ENCODE data around the gene SLC25A5. TPM values are rescaled to one million over a fixed set of nuclear protein-coding genes. Genes with fewer than 3 reads are reported as not detected.
"Not testable (repeated sequence)": the region's sequence is repeated elsewhere in the genome, so short reads cannot be mapped to it uniquely, and the experiment has no call there.

The SLC25A5 gene
- total RNA-seq, 1 donor from 2014 or later: 403 TPM

DNA sequence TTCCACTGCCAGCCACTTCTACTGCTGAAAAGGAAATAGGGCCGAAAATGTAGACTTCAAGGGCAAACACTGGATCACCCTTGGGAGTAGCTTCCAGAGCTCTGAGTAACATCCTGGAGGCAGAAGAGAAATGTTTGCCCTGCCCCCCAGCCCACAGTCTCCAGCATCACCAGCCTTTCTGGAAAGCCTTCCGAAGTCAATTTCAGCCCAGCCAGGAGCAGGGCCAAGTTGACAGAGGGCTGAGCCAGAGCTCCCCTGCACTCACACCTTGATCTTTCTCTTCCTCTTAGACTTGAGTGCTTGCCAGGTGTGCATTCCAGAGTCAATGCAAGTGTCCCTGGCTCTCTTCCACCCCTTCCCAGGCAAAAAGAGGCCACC, 35.2 kb downstream of the SLC25A5 start:
- Mint-ChIP-seq H3K27ac (ENCODE audit: unreplicated experiment) (peak overlapping the region; percentile 6), H3K27me3 (ENCODE audit: low read depth) (no peaks in the 10 kb centered on the region), H3K36me3 (ENCODE audit: low read depth) (no peaks in the 10 kb centered on the region), H3K4me1 (peaks cover 6% of the 10 kb centered on the region), H3K4me3 (no peak overlapping the region), H3K9me3 (no peaks in the 10 kb centered on the region)
- no peak for TF ChIP-seq CTCF (conservative IDR thresholded peaks at IDR 0.05)
- DNase-seq (ENCODE audit: low read depth, low spot score): no peak

DNA sequence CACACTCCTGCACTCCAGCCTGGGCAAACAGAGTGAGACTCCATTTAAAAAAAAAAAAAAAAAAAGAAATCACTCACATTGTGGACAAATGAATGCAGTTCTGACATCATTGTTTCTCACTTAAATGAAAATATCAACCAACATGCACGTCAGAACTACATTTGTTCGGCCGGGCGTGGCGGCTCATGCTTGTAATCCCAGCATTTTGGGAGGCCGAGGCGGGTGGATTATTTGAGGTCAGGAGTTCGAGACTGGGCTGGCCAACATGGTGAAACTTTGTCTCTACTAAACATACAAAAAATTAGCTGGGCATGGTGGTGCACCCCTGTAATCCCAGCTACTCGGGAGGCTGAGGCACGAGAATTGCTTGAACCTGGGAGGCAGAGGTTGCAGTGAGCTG, 36.9 kb downstream of the SLC25A5 start:
- DNase-seq (ENCODE audit: low read depth, low spot score); H3K4me3 Mint-ChIP-seq; H3K9me3 Mint-ChIP-seq; H3K36me3 Mint-ChIP-seq (ENCODE audit: low read depth); H3K4me1 Mint-ChIP-seq; H3K27ac Mint-ChIP-seq (ENCODE audit: unreplicated experiment); H3K27me3 Mint-ChIP-seq (ENCODE audit: low read depth): not testable (repeated sequence)

GRCh38 chrX:119505945-119506344, 37.7 kb downstream of the SLC25A5 start:
- no peaks in the 10 kb centered on the region for H3K27me3 Mint-ChIP-seq (ENCODE audit: low read depth)
- H3K9me3 Mint-ChIP-seq: no peaks in the 10 kb centered on the region
- H3K27ac Mint-ChIP-seq (ENCODE audit: unreplicated experiment): no peak overlapping the region
- H3K4me1 Mint-ChIP-seq: peaks cover 6% of the 10 kb centered on the region
- no peak overlapping the region for H3K4me3 Mint-ChIP-seq
- no peak for TF ChIP-seq CTCF (conservative IDR thresholded peaks at IDR 0.05)
- DNase-seq (ENCODE audit: low read depth, low spot score): no peak
- no peaks in the 10 kb centered on the region for H3K36me3 Mint-ChIP-seq (ENCODE audit: low read depth)

DNA sequence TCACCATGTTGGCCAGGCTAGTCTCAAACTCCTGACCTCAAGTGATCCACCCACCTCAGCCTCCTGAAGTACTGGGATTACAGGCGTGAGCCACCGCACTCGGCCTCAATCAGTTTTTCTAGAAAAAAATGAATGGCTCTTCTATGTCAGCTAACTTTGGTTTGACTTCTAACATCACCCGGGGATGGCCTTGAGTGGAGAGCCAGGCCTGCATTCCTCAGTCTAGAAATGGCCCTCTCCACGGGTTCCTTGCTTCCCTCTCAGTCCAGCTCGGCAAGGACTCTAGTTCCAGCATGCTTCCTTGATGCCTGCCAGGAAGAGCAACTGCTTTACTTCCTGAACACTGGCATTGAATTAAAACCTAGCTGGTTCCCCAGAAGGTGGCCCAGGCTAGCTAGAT, 39.0 kb downstream of the SLC25A5 start:
- Mint-ChIP-seq H3K4me1 (peaks cover 6% of the 10 kb centered on the region), H3K36me3 (ENCODE audit: low read depth) (no peaks in the 10 kb centered on the region), H3K27ac (ENCODE audit: unreplicated experiment) (no peak overlapping the region), H3K27me3 (ENCODE audit: low read depth) (no peaks in the 10 kb centered on the region), H3K4me3 (no peak overlapping the region), H3K9me3 (no peaks in the 10 kb centered on the region)
- DNase-seq (ENCODE audit: low read depth, low spot score): no peak
- no peak for TF ChIP-seq CTCF (conservative IDR thresholded peaks at IDR 0.05)

DNA sequence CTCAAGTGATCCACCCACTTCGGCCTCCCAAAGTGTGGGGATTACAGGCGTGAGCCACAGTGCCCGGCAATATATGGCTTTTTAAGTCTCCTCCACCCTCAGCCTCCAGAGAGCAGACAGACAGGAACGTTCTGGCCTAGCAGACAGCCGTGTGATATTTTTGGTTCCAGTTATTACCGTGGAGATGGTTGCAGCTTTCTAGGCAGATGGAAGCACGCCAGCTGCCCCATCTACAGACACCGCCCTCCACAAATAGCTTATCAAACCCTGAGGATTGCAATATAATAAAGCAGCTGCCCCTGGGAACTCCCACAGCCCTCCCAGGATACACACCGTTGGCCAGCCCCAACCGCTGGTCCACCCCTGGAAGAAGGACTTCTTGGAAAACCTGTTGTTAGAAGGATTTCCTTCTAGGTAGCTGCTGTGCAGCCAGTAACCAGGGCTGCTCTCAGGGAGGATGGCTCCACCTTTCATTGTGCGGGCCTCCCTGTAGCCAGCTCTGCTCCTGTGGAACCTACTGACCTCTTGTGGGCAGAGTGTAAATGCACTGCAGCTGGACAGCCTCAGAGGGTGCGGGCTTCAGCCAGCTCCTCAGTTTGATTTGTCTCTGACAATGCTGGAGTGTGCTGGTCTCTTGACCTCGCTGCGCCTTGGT, 44.0 kb downstream of the SLC25A5 start:
- H3K36me3 Mint-ChIP-seq (ENCODE audit: low read depth): no peaks in the 10 kb centered on the region
- peak; percentile 18 for DNase-seq (ENCODE audit: low read depth, low spot score)
- H3K27me3 Mint-ChIP-seq (ENCODE audit: low read depth): no peaks in the 10 kb centered on the region
- H3K9me3 Mint-ChIP-seq: no peaks in the 10 kb centered on the region
- H3K4me3 Mint-ChIP-seq: no peak overlapping the region
- H3K27ac Mint-ChIP-seq (ENCODE audit: unreplicated experiment): no peak overlapping the region
- peak; percentile 67 for TF ChIP-seq CTCF (conservative IDR thresholded peaks at IDR 0.05)
- peaks cover 6% of the 10 kb centered on the region for H3K4me1 Mint-ChIP-seq

GRCh38 chrX:119516157-119516702, 48.0 kb downstream of the SLC25A5 start:
- DNase-seq (ENCODE audit: low read depth, low spot score): peak; percentile 20
- H3K4me3 Mint-ChIP-seq: no peak overlapping the region
- peaks cover 2% of the 10 kb centered on the region for H3K9me3 Mint-ChIP-seq
- no peaks in the 10 kb centered on the region for H3K36me3 Mint-ChIP-seq (ENCODE audit: low read depth)
- H3K27me3 Mint-ChIP-seq (ENCODE audit: low read depth): no peaks in the 10 kb centered on the region
- peaks cover 6% of the 10 kb centered on the region for H3K4me1 Mint-ChIP-seq
- no peak overlapping the region for H3K27ac Mint-ChIP-seq (ENCODE audit: unreplicated experiment)
- peak; percentile 73 for TF ChIP-seq CTCF (conservative IDR thresholded peaks at IDR 0.05)
